ENCODE data around the gene EXOC3. TPM values are rescaled to one million over a fixed set of nuclear protein-coding genes. Genes with fewer than 3 reads are reported as not detected.
"Not testable (repeated sequence)": the region's sequence is repeated elsewhere in the genome, so short reads cannot be mapped to it uniquely, and the experiment has no call there.

The EXOC3 gene
- polyA plus RNA-seq, 4 donors = 49.2 to 60.5 (median 52.5) TPM

GRCh38 chr5:497871-498509 lies 55.0 kb downstream of the EXOC3 start:
- DNase-seq (ENCODE audit: low read depth in 4 of 4, low spot score in 3 of 4) = no peak

DNA sequence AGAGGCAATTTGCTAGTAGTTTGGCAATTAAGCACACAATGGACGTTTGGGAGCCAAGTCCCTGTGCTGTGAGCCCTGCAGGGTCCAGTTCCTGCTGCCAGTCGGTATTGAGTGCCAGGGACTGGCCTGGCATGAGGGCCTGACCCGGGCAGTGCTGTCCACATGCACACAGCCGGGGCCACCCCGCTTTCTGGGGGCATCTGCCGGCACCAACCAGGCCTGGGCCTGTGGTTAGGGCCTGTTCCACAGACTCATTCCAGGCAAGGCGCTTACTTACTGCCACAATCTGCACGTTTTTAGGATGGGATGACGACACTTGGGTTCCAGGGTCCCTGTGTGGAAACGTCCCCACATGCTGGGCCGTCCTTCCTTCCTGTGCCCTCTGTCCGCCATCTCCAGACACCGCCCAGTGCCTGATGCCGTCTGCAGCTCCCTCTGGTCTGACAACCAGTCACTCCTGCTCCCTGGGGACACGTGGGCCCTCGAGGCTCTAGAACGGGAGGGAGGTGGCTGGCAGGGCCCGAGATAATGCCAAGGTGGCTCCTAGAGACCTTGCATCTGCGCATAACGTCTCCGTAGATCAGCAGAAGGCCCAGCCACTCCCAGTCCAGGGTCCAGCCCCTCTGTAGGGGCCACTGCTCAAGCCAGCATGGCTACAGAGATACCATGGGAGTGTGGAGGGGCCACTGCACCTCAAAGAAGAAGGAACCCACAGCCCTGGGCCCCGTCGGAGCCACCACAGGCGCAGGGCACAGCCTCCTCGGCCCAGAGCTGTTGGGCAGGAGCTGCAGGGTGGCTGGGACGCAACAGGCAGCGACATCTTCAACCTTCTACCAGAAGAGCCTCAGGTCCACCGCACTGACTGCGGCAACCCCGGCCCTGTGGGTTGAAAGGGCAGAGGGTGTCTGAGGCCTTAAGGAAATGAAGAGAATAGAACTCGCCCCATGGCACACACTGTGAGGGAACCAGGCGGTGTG lies 56.5 kb downstream of the EXOC3 start:
- DNase-seq (ENCODE audit: low read depth in 4 of 4, low spot score in 3 of 4) = no peak

DNA sequence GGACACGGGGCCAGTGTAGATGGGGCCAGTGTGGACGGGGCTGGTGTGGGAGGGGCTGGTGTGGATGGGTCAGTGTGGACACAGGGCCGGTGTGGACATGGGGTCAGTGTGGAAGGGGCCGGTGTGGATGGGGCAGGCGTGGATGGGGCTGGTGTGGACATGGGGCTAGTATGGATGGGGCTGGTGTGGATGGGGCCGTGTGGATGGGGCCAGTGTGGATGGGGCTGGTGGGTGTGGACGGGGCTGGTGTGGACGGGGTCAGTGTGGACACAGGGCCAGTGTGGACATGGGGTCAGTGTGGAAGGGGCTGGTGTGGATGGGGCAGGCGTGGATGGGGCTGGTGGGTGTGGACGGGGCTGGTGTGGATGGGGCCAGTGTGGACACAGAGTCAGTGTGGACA lies 57.5 kb downstream of the EXOC3 start:
- DNase-seq (ENCODE audit: low read depth in 4 of 4, low spot score in 3 of 4) = no peak

GRCh38 chr5:501105-501830 lies 58.3 kb downstream of the EXOC3 start:
- no peak for DNase-seq (ENCODE audit: low read depth in 4 of 4, low spot score in 3 of 4)

- DNase-seq (ENCODE audit: low read depth in 4 of 4, low spot score in 3 of 4) = no peak
Measured at GRCh38 chr5:501831-502184, 58.8 kb downstream of the EXOC3 start.

DNA sequence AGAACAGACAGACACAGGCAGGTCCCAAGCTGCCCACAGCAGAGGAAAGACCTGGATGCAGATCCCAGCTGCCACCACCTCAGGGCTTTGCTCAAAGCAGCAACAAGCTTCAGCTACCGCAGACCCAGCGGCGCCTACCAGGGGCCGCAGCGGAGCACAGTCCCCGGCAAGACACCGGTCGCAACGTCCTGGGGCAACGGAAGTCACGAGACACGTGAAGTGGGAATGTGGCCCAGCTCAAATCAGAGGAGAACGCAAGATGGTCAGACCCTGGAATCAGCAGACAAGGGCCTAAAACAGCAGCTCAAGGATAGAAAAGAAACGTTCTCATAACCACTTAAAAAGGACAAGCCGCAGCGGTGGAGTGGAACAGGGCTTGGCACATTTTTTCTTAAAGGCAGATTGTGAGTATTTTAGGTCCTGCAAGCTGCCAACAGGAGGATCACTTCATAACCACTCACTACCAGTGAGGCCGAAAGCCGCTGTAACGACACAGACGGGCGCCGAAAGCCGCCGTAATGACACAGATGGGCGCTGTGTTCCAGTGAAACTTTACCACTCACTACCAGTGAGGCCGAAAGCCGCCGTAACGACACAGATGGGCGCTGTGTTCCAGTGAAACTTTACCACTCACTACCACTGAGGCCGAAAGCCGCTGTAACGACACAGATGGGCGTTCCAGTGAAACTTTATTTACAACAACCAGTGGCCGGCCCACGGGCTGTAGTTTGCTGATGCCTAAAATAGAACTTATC lies 59.5 kb downstream of the EXOC3 start:
- no peak for DNase-seq (ENCODE audit: low read depth in 4 of 4, low spot score in 3 of 4)

- DNase-seq (ENCODE audit: low read depth in 4 of 4, low spot score in 3 of 4) = no peak
Measured at GRCh38 chr5:504326-505154, 61.6 kb downstream of the EXOC3 start.

DNA sequence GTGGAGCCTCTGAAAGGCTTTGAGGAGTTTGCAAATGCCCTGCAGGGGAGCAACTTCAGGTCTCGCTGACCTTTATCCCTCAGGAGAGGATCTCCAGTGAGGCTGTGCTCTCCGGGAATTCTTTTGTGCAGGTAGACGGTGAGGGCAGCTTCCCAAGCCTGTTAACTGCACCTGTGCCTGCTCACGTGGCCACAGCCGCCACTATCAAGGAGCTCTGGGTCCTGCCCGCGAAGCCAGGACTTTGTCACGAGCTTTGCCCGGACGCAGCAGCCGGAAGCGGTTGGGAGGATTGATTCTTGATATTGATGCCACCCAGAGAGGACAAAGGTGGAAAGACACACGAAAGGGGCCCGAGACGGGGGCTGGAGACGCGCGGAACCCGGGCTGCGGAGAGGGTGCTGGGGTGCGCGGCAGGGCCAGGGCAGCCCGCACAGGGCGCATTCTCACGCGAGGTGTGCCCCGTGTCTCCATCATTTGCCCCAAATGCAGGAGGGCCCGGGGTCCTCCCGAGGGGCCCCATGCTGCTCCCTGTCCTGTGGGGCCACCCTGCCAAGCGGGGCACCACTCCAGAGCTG lies 63.1 kb downstream of the EXOC3 start:
- no peak for DNase-seq (ENCODE audit: low read depth in 4 of 4, low spot score in 3 of 4)

DNA sequence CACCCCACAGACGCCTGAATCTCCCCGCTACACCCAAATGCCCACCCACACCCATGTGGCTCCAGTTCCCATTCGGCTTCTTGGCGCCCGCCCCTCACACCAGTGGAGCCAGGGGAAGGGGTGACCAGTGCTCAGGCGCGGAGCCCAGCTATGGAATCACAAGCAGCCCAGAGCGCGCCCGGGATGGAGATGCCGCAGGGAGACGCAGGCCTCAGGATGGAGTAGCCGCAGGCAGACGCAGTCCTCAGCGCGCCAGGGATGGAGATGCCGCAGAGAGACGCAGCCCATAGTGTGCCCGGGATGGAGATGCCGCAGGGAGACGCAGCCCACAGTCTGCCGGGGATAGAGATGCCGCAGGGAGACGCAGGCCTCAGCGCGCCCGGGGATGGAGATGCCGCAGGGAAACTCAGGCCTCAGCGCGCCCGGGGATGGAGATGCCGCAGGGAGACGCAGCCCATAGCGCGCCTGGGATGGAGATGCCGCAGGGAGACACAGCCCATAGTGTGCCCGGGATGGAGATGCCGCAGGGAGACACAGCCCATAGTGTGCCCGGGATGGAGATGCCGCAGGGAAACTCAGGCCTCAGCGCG lies 65.1 kb downstream of the EXOC3 start:
- not testable (repeated sequence) for DNase-seq (ENCODE audit: low read depth in 4 of 4, low spot score in 3 of 4)

DNA sequence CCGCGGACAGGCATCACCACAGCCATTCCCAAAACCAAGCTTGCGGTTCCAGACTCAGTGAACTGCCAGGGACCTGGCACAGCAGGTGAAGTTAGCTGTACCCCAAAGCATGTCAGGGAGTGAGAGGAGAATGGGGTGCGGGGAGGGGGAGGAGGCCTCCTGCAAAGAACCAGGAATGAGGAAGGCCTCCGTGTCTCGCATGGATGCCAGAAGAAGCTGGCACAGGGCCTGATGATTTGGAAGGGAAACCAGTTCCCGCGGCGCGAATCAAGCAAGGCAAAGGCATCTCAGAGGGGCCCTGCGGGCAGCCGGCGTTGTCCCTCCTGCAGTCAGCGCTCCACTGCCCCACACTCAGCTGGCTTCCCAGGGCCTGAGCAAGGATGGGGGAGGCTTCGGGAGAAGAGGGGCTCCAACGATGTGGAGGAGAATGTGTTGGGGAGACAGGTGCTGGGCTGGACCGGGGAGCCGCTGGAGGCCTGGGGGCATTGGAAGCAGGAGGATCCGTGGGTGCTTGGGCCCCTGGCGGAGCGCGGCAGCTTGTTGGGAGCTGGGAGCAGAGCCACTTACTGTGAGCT lies 66.7 kb downstream of the EXOC3 start:
- no peak for DNase-seq (ENCODE audit: low read depth in 4 of 4, low spot score in 3 of 4)

DNA sequence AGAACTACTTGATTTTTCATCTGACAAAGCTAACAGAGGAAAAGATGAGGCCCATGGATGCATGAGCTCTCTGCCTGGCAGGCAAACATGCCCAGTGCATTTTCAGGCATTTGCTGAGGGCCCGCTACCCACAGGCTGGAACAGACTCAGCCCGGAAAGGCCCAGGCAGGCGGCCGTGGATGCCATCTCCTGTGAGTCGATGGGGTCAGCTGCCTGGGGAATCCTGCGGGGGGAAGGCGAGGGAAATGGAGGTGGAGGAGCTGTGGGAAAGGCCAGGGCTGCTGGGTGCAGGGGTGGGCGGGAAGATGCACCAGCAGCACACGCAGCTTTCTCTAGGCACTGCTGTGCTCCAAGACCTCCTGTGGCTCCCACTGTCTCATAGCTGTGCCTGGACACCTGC lies 67.5 kb downstream of the EXOC3 start:
- DNase-seq (ENCODE audit: low read depth in 4 of 4, low spot score in 3 of 4) = no peak

DNA sequence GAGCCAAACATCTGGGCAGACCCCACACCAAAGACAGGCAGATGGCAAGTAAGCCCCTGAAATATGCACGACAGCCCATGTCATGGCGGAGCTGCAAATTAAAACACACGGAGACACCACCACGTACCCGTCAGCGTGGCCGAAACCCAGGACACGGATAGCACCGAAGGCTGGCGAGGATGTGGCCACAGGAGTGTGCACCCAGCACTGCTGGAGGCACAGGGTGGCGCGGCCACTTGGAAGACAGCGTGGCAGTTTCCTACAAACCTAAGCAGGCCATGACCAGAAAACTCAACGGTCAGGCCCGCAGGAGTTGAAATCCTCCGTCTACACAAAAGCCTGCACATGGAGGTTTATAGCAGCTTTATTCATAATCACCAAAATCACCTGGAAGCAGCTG lies 68.5 kb downstream of the EXOC3 start:
- no peak for DNase-seq (ENCODE audit: low read depth in 4 of 4, low spot score in 3 of 4)

DNA sequence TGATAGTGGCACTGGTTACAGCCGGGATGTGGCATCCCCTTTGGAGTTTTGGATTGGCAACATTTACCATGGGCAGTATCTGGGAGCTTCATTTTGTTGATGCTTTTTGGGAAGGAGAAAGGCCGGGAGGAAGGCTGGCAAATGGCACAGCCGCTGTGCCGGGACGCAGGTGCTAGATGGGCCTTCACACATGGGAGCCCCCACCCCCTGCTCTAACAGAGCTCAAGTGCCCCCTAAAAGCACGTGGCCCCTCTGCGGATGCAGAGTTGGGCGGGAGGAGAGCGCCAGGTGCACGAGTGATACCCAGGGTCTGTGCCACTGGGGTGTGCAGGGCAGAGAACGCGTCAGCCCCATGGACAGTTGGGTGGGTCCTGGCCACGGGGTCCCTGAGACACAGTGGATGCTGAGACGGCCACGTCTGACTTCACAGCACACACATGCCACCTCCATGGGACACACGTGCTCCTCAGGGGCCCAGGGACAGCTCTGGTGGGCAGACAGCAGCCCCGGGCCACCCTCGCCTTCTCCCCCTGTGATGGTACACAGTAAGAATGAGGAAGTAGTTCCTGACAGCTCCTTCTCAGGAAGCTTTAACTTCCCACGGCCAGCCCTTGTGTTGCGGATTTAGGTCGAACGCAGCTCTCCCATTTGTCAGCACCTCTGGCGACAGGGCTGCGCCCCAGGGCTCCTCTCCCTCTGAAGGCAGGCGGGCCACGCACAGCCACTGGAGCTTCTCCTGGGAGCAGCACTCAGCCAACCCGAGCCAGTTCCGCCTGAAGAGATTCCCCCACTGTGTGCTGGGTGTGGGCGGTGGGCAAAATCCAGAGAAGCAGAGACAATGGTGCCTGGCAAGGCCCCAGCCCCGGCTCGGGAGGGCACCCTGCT lies 70.5 kb downstream of the EXOC3 start:
- DNase-seq (ENCODE audit: low read depth in 4 of 4, low spot score in 3 of 4) = no peak

- DNase-seq (ENCODE audit: low read depth in 4 of 4, low spot score in 3 of 4) = no peak
Measured at GRCh38 chr5:514101-514485, 71.1 kb downstream of the EXOC3 start.

- DNase-seq (ENCODE audit: low read depth in 4 of 4, low spot score in 3 of 4) = no peak
Measured at GRCh38 chr5:514673-515072, 71.7 kb downstream of the EXOC3 start.

- DNase-seq (ENCODE audit: low read depth in 4 of 4, low spot score in 3 of 4) = no peak
Measured at GRCh38 chr5:515273-515836, 72.4 kb downstream of the EXOC3 start.

DNA sequence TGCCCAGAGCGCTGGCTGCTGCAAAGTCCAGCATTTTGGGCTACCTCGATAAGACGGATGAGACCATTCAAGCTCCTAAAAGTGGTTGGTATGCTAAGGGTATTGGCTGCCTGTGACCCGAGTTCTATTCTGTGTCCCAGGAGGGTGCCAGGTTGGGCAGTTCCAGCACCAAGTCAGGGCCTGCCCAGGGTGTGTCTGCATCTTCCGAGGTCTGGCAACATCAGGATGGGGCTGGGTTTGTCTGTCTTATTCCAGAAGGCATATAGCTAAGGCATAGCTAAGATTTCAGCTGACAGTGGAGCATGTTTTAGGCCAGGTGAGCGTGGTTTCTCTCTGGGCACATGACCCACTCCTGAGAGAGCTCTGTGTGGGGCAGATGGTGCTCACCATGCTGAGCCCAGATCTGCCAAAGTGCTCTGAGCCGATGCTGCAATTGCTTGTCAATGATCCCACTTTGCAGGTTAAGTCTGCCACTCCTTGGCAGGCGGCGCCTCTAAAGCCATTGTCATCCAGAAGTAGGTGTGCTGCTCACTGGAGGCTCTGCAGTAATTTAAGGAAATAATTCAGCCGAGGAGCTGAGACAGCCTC lies 73.5 kb downstream of the EXOC3 start:
- DNase-seq (ENCODE audit: low read depth in 4 of 4, low spot score in 3 of 4) = no peak
